Epithelial cell of proximal tubule (primary cell): ENCODE results near the gene CPT1A. TPM values are rescaled to one million over a fixed set of nuclear protein-coding genes. Genes with fewer than 3 reads are reported as not detected.
"Not testable (repeated sequence)": the region's sequence is repeated elsewhere in the genome, so short reads cannot be mapped to it uniquely, and the experiment has no call there.

Experiments
- DNase-seq: peaks from one replicate; pipeline ENCODE4 v3.0.0-alpha.2; 2011; ENCODE audit warnings: low read depth
- H3K4me3 ChIP-seq: 2 replicates; pipeline ENCODE4 v1.5.1; 2011; ENCODE audit warnings: low read depth, mild to moderate bottlenecking, low read length
- total RNA-seq: library from RNA; depleted of rRNA; stranded (reverse); fragments of >200 nt; gene quantifications from 2 replicates; pipeline ENCODE4 v1.2.3, GENCODE V29; 2015
- TF ChIP-seq, protein P1 (sequence below): conservative IDR thresholded peaks from 2 replicates; pipeline ENCODE4 v1.5.1; 2012; ENCODE audit warnings: low read depth, mild to moderate bottlenecking, low read length

Gene CPT1A
- total RNA-seq, 1 donor from 2014 or later = 6.7 TPM

DNA sequence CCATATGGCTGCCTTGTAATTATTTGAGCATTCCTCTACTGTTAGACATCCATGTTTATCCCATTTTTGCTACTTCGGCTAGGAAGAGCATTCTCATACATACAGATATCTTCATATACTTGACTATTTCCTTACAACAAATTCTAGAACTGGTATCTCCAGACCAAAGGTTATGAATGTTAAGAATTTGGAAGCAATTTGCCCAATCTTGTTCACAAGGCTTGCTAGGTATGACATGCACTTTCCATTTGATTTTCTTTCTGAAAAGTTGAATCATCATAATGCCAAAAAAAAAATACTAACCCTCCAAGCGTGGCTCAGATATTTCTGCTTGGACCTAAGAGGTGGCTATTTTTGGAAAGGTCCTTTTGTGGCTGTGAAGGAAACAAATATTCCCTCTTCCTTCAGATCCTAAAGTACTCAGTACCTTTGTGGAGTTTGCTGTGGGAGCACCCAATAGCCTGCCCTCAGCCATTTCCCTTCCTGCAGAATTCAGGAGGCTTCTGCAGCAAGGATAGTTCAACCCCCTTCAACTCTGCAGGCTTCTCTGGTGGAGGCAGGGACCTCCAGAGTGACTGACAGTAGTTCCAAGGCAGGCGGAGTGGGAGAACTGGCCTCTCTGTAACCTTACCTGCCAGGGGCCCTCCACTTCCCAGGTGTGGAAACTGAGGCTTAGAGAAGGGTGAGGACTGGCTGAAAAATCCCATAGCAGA is 22.0 kb upstream of the CPT1A start:
- TF ChIP-seq, protein P1, sequence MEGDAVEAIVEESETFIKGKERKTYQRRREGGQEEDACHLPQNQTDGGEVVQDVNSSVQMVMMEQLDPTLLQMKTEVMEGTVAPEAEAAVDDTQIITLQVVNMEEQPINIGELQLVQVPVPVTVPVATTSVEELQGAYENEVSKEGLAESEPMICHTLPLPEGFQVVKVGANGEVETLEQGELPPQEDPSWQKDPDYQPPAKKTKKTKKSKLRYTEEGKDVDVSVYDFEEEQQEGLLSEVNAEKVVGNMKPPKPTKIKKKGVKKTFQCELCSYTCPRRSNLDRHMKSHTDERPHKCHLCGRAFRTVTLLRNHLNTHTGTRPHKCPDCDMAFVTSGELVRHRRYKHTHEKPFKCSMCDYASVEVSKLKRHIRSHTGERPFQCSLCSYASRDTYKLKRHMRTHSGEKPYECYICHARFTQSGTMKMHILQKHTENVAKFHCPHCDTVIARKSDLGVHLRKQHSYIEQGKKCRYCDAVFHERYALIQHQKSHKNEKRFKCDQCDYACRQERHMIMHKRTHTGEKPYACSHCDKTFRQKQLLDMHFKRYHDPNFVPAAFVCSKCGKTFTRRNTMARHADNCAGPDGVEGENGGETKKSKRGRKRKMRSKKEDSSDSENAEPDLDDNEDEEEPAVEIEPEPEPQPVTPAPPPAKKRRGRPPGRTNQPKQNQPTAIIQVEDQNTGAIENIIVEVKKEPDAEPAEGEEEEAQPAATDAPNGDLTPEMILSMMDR = no peak
- H3K4me3 ChIP-seq = no peak overlapping the region
- no peak for DNase-seq

DNA sequence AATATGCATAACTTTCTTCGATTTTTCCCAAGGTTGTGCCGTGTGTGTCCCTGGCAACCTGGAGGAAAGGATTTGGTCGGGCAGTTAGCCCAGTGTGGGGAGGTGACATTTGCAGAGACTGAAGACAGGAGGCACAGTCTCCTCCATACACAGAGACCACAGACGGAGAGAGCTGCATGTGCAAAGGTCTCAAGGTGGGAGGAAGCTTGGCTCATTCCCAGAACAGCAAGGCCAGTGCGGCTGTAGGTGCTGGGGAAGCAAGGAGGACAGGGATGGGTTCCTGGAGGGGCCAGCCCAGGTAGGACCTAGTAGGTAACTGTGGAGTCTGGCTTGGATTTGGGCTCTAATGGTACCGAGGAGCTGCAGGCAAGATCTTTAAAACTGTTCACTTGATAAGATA is 20.7 kb upstream of the CPT1A start:
- no peak for DNase-seq
- H3K4me3 ChIP-seq = no peak overlapping the region
- TF ChIP-seq, protein P1 = no peak

DNA sequence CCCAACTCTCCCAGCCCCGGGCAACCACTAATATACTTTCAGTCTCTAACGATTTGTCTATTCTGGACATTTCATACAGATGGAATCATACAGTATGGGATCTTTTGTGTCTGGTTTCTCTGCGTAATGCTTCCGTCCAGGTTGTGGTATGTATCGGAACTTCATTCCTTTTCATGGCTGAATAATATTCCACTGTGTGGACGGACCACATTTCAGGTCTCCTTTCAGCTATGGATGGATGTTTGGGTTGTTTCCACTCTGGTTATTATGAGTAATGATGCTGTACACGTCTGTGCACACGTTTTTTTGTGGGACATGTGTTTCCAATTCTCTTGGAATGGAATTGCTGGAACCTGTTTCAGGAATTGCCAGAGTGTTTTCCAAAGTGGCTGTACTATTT is 17.4 kb upstream of the CPT1A start:
- H3K4me3 ChIP-seq = no peak overlapping the region
- no peak for DNase-seq
- TF ChIP-seq, protein P1 = no peak

DNA sequence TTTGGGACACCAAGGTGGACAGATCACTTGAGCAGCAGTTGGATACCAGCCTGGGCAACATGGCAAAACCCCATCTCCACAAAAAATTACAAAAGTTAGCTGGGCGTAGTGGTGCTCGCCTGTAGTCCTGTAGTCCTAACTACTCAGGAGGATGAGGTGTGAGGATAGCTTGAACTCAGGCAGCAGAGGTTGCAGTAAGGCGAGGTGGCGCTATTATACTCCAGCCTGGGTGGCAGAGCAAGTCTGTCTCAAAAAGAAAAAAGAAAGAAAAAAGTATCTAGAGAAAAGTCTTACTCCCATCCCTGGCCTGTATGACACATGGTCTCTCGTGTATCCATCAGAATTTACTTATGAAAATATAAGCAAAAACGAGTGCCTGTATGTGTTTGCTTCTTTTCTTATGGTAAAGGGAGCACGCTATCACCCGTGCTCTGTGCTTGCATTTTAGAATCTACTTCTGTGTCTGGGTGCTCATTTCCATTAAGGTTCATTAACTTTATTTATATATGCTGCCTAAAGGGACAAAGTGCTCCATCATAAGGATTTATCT is 15.4 kb upstream of the CPT1A start:
- TF ChIP-seq, protein P1 = no peak
- DNase-seq = no peak
- H3K4me3 ChIP-seq = no peak overlapping the region

DNA sequence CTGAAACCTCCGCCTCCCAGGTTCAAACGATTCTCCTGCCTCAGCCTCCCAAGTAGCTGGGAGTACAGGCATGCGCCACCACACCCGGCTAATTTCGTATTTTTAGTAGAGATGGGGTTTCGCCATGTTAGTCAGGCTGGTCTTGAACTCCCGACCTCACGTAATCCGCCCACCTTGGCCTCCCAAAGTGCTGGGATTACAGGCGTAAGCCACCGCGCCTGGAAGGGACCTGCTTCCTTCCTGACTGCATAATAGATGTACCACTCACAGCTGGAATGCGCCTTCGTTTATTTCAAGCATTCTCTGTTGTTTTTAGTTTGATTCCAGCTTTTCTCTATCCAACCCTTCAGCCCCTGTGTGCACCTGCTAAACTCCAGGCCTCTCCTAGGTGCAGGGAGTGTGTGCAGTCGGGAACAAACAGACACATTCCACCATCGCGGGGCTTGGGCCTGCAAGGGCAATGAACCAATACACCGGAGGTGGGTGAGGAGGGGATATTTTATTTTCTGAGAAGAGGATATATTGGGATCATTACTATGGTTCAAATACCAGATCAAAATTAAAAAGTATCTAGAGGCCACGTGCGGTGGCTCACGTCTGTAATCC is 14.8 kb upstream of the CPT1A start:
- H3K4me3 ChIP-seq, DNase-seq: not testable (repeated sequence)

DNA sequence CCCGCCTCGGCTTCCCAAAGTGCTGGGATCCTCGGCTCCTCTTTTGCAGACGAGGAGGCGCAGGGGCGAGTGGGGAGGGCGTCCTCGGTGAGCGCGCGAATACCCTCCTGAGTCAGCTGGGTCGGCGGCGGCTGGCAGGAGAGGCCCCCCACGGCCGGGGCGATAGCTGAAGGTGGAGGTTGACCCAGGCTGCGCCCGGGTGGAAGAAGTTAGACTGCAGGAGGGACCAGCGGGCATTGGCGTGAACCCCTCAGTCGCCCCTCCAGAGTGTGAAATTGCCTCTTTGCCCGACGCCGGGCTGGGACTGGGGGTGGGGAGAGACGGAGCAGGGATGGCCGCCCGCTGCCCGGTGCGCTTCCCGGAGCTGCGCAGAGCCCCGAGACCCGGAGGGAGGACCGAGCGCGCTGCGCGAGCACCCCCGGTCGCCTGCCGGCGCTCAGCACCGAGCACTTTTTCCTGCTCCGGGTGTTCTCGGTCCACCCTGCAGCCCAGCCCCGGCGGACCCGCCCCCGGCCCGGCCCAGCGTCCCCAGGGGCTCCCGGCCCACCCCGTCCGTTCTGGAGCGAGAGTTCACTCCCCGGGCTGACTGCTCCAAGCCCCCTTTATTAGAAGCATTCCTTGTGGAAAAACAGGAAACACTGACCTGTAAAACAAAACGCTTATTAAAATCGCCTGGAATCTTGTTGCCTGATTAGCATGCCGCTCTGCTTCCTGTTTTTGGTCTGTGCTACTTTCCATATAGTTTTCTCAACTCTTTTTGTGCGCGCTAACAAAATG is 13.7 kb upstream of the CPT1A start:
- DNase-seq = no peak
- peak overlapping the region; percentile 44 for H3K4me3 ChIP-seq
- TF ChIP-seq, protein P1 = no peak

DNA sequence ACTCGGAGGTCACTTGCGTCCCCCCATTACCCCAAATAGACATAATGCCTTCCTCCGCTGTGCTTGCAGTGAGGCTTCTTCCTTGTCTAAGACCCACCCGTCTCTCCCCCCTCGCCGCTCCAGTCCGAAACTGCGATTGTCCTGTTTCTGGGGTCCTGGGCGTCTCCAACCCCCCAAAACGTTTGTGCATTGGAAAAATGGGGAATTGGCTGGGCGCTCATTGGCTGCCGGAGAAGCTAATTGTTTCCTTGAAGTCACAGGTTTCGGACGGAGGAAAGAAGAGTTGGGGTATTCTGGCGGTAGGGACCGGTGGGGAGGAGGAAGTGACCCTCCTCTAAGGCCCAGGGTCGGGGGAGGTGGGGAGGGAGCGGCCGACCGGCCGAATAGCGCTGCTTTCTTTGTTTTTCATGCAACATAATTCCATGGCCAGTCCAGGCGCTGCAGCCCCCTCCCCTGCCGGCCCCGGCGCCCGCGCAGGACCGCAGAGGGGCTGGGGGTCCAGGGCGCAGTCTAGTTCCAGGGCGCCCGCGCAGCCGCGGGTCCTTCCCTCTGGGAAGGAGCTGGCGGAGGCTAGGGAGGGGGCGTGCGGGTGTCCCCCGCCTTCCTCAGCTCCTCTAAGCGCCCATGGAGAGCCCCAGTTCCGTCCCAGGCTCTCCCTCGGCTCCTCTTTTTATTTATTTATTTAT is 12.7 kb upstream of the CPT1A start:
- DNase-seq = no peak
- H3K4me3 ChIP-seq = no peak overlapping the region
- TF ChIP-seq, protein P1 = no peak
